LHCN-M2 (cell line): Measurements from ENCODE around the gene IQGAP3. TPM values are rescaled to one million over a fixed set of nuclear protein-coding genes. Genes with fewer than 3 reads are reported as not detected.
"Not testable (repeated sequence)": the region's sequence is repeated elsewhere in the genome, so short reads cannot be mapped to it uniquely, and the experiment has no call there.

Experiments used
- DNase-seq: peaks from one replicate; pipeline ENCODE4 v3.0.0-alpha.2; 2012; ENCODE audit warnings: low read depth
- polyA plus RNA-seq: library from polyadenylated mRNA; unstranded; fragments of >200 nt; gene quantifications from one replicate; pipeline ENCODE4 v1.2.1, GENCODE V29; 2012; ENCODE audit warnings: missing spikeins
- total RNA-seq: library from RNA; depleted of rRNA; stranded (reverse); fragments of >200 nt; gene quantifications from 2 replicates; pipeline ENCODE4 v1.2.3, GENCODE V29; 2014; rRNA removed

IQGAP3 gene
- total RNA-seq, result 45.6 and 48.0 TPM in 2 replicates
- polyA plus RNA-seq, result 15.0 TPM

GRCh38 chr1:156571919-156572662 lies at the start of gene IQGAP3:
Gene IQGAP3 (minus strand): TSS chr1:156572565. CDS start chr1:156572529, 36 bp downstream.
- peak; percentile 75 for DNase-seq

- DNase-seq, result no peak
Measured at GRCh38 chr1:156619582-156619955, 47.2 kb upstream of the IQGAP3 start.

GRCh38 chr1:156618853-156619581 lies 46.7 kb upstream of the IQGAP3 start, which contains the start of gene HAPLN2:
Gene HAPLN2 (plus strand): TSS chr1:156619415. CDS start chr1:156623491, 4,076 bp downstream.
- DNase-seq, result no peak

- DNase-seq, result peak; percentile 58
Measured at GRCh38 chr1:156616463-156616862, 44.1 kb upstream of the IQGAP3 start.

- no peak for DNase-seq
Measured at GRCh38 chr1:156615946-156616345, 43.6 kb upstream of the IQGAP3 start.

- no peak for DNase-seq
Measured at GRCh38 chr1:156612666-156613065, 40.3 kb upstream of the IQGAP3 start.

GRCh38 chr1:156610072-156610471 lies 37.7 kb upstream of the IQGAP3 start:
- not testable (repeated sequence) for DNase-seq

- no peak for DNase-seq
Measured at GRCh38 chr1:156608981-156609380, 36.6 kb upstream of the IQGAP3 start.

- DNase-seq, result peak; percentile 71
Measured at GRCh38 chr1:156608036-156608674, 35.8 kb upstream of the IQGAP3 start.

GRCh38 chr1:156607344-156607743 lies 35.0 kb upstream of the IQGAP3 start:
- DNase-seq, result not testable (repeated sequence)

- DNase-seq, result no peak
Measured at GRCh38 chr1:156602557-156602993, 30.2 kb upstream of the IQGAP3 start.

- DNase-seq, result no peak
Measured at GRCh38 chr1:156601892-156602291, 29.5 kb upstream of the IQGAP3 start.

- peak; percentile 94 for DNase-seq
Measured at GRCh38 chr1:156601122-156601830, 28.9 kb upstream of the IQGAP3 start, which contains the start of gene GPATCH4. Gene GPATCH4 (minus strand): TSS chr1:156601479.

GRCh38 chr1:156600733-156601121 lies 28.4 kb upstream of the IQGAP3 start:
- no peak for DNase-seq

- DNase-seq, result no peak
Measured at GRCh38 chr1:156599811-156600210, 27.4 kb upstream of the IQGAP3 start.

- DNase-seq, result no peak
Measured at GRCh38 chr1:156598731-156599432, 26.5 kb upstream of the IQGAP3 start.

- DNase-seq, result no peak
Measured at GRCh38 chr1:156598125-156598524, 25.8 kb upstream of the IQGAP3 start.

GRCh38 chr1:156596426-156596825 lies 24.1 kb upstream of the IQGAP3 start:
- DNase-seq, result no peak

- DNase-seq, result no peak
Measured at GRCh38 chr1:156595016-156595415, 22.7 kb upstream of the IQGAP3 start.

- no peak for DNase-seq
Measured at GRCh38 chr1:156594190-156594589, 21.8 kb upstream of the IQGAP3 start.

- DNase-seq, result no peak
Measured at GRCh38 chr1:156593661-156593989, 21.3 kb upstream of the IQGAP3 start.
